ENCODE data around the gene CHD6. TPM values are rescaled to one million over a fixed set of nuclear protein-coding genes. Genes with fewer than 3 reads are reported as not detected.
A peak's percentile ranks its signal among the peaks of the same experiment; 100 is the strongest.

CHD6 gene
- polyA plus RNA-seq, 1 experiment, result 16.4 TPM

- H3K4me3 ChIP-seq (ENCODE audit: low read depth, low read length), result no peak overlapping the region
- TF ChIP-seq CTCF (IDR thresholded peaks at IDR 0.05; ENCODE audit: insufficient read depth, low read depth, low read length), result no peak
- ChIA-PET POLR2A (no interaction called here), CTCF (interaction anchor here (0.7 to 1.4 kb wide), 2 partner anchors 13 to 22 kb away, joined by 3 read pairs; no protein-coding TSS in a partner anchor)
- no peak for DNase-seq (ENCODE audit: low read depth)
- H3K27me3 ChIP-seq (ENCODE audit: control insufficient read depth, insufficient read depth, low read length), result no peaks in the 10 kb centered on the region
- H3K36me3 ChIP-seq (ENCODE audit: control insufficient read depth, insufficient read depth, low read length), result peaks cover 6% of the 10 kb centered on the region
Measured at GRCh38 chr20:41476446-41476845, 141.7 kb downstream of the CHD6 start.

GRCh38 chr20:41476013-41476441 lies 142.2 kb downstream of the CHD6 start:
- POLR2A ChIA-PET, result no interaction called here
- H3K27me3 ChIP-seq (ENCODE audit: control insufficient read depth, insufficient read depth, low read length), result no peaks in the 10 kb centered on the region
- no peak for TF ChIP-seq CTCF (IDR thresholded peaks at IDR 0.05; ENCODE audit: insufficient read depth, low read depth, low read length)
- CTCF ChIA-PET, result interaction anchor here (0.7 to 1.4 kb wide), 2 partner anchors 13 to 22 kb away, joined by 3 read pairs; no protein-coding TSS in a partner anchor
- peaks cover 6% of the 10 kb centered on the region for H3K36me3 ChIP-seq (ENCODE audit: control insufficient read depth, insufficient read depth, low read length)
- DNase-seq (ENCODE audit: low read depth), result peak; percentile 68
- H3K4me3 ChIP-seq (ENCODE audit: low read depth, low read length), result no peak overlapping the region

- Histone ChIP-seq H3K36me3 (ENCODE audit: control insufficient read depth, insufficient read depth, low read length) (peaks cover 8% of the 10 kb centered on the region), H3K27me3 (ENCODE audit: control insufficient read depth, insufficient read depth, low read length) (no peaks in the 10 kb centered on the region), H3K4me3 (ENCODE audit: low read depth, low read length) (no peak overlapping the region)
- no peak for TF ChIP-seq CTCF (IDR thresholded peaks at IDR 0.05; ENCODE audit: insufficient read depth, low read depth, low read length)
- POLR2A ChIA-PET, result no interaction called here
- CTCF ChIA-PET, result interaction anchor here (0.7 to 1.4 kb wide), 2 partner anchors 12 to 21 kb away, joined by 3 read pairs; no protein-coding TSS in a partner anchor
- no peak for DNase-seq (ENCODE audit: low read depth)
Measured at GRCh38 chr20:41475503-41475902, 142.7 kb downstream of the CHD6 start.

- ChIA-PET CTCF (no interaction called here), POLR2A (no interaction called here)
- Histone ChIP-seq H3K36me3 (ENCODE audit: control insufficient read depth, insufficient read depth, low read length) (peaks cover 12% of the 10 kb centered on the region), H3K27me3 (ENCODE audit: control insufficient read depth, insufficient read depth, low read length) (no peaks in the 10 kb centered on the region), H3K4me3 (ENCODE audit: low read depth, low read length) (no peak overlapping the region)
- no peak for DNase-seq (ENCODE audit: low read depth)
- TF ChIP-seq CTCF (IDR thresholded peaks at IDR 0.05; ENCODE audit: insufficient read depth, low read depth, low read length), result no peak
Measured at GRCh38 chr20:41470362-41471095, 147.6 kb downstream of the CHD6 start.

- TF ChIP-seq CTCF (IDR thresholded peaks at IDR 0.05; ENCODE audit: insufficient read depth, low read depth, low read length), result no peak
- CTCF ChIA-PET, result no interaction called here
- POLR2A ChIA-PET, result no interaction called here
- H3K27me3 ChIP-seq (ENCODE audit: control insufficient read depth, insufficient read depth, low read length), result no peaks in the 10 kb centered on the region
- no peak for DNase-seq (ENCODE audit: low read depth)
- peaks cover 12% of the 10 kb centered on the region for H3K36me3 ChIP-seq (ENCODE audit: control insufficient read depth, insufficient read depth, low read length)
- H3K4me3 ChIP-seq (ENCODE audit: low read depth, low read length), result no peak overlapping the region
Measured at GRCh38 chr20:41469868-41470267, 148.3 kb downstream of the CHD6 start.

Measured in BJ (cell line).